Omental fat pad (tissue), 4 donors: ENCODE results near the gene UGGT1. TPM values are rescaled to one million over a fixed set of nuclear protein-coding genes. Genes with fewer than 3 reads are reported as not detected.

Experiments used
- ATAC-seq: fragments of 150-250 bp; one replicate; pipeline ENCODE4 v1.9.1; 2016; ENCODE audit warnings: mild to moderate bottlenecking, moderate library complexity; ENCODE audit not compliant: low FRiP score
- DNase-seq: peaks from one replicate; pipeline ENCODE4 v3.0.0-alpha.2; 2019; ENCODE audit warnings: low spot score
- total RNA-seq, 4 donors: library from RNA; depleted of rRNA; stranded (reverse); fragments of >200 nt; gene quantifications; one replicate each; pipeline ENCODE4 v1.1.0, GENCODE V29; 2016
- TF ChIP-seq, protein P1 (sequence below), 3 donors: fragments of 450-650 bp; IDR thresholded peaks; one replicate each; pipeline ENCODE4 v1.5.1; 2016 to 2017; ENCODE audit warnings: antibody characterized with exemption in 3 of 3, mild to moderate bottlenecking in 3 of 3, moderate library complexity in 2 of 3

UGGT1 gene
- total RNA-seq = 10 to 100 TPM; 49.0 to 67.9 (median 66.7) TPM

- TF ChIP-seq, protein P1, sequence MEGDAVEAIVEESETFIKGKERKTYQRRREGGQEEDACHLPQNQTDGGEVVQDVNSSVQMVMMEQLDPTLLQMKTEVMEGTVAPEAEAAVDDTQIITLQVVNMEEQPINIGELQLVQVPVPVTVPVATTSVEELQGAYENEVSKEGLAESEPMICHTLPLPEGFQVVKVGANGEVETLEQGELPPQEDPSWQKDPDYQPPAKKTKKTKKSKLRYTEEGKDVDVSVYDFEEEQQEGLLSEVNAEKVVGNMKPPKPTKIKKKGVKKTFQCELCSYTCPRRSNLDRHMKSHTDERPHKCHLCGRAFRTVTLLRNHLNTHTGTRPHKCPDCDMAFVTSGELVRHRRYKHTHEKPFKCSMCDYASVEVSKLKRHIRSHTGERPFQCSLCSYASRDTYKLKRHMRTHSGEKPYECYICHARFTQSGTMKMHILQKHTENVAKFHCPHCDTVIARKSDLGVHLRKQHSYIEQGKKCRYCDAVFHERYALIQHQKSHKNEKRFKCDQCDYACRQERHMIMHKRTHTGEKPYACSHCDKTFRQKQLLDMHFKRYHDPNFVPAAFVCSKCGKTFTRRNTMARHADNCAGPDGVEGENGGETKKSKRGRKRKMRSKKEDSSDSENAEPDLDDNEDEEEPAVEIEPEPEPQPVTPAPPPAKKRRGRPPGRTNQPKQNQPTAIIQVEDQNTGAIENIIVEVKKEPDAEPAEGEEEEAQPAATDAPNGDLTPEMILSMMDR (IDR thresholded peaks at IDR 0.05) = no peak
- peak; percentile 100 for ATAC-seq
- DNase-seq = peak; percentile 75
Observed at GRCh38 chr2:128090945-128091725, at the start of gene UGGT1. Gene UGGT1 (plus strand): TSS chr2:128091200. CDS start chr2:128091358, 158 bp downstream.

DNA sequence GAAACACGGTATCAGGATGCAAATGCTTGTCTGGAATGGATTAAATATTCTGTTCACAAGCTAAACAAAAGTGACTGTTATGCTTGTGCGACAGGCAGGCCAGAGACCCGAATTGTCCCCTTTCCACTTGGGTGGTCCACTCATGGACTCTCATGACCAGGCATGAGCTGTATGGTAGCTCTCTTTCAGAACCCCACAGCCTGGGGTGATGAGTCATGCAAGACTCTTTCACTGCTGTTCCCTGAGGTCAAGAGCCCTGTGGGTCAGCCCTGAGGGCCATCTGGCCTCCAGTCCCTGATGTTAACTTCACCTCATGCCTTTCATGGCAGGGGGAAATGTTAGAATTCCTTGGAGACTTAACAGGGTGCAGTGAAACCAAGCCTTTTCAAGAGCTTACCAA is 49.4 kb upstream of the UGGT1 start:
- TF ChIP-seq, protein P1 (IDR thresholded peaks at IDR 0.05) = no peak
- DNase-seq = no peak
- no peak for ATAC-seq

DNA sequence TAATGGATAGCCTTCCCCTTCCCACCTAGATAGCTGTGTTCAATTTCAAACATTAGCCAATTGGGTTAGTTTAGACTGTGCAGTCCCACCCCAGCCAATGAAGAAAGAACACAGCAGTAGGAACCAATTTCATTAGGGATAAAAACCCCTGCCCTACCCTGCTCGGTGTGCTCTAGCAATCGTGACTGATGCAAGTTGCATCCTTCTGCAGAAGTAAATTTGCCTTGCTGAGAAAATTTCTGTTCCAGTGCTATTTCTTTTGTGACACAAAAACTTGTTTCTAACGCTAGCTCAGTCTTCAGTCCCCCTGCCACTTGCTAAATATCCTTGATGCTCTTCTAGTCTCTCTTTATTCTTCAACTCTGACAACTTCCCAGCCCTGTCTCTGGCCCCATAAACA is 48.0 kb upstream of the UGGT1 start:
- TF ChIP-seq, protein P1 (IDR thresholded peaks at IDR 0.05) = no peak
- no peak for ATAC-seq
- no peak for DNase-seq

- TF ChIP-seq, protein P1 (IDR thresholded peaks at IDR 0.05) = no peak
- no peak for ATAC-seq
Observed at GRCh38 chr2:128053331-128053730, 37.7 kb upstream of the UGGT1 start.

DNA sequence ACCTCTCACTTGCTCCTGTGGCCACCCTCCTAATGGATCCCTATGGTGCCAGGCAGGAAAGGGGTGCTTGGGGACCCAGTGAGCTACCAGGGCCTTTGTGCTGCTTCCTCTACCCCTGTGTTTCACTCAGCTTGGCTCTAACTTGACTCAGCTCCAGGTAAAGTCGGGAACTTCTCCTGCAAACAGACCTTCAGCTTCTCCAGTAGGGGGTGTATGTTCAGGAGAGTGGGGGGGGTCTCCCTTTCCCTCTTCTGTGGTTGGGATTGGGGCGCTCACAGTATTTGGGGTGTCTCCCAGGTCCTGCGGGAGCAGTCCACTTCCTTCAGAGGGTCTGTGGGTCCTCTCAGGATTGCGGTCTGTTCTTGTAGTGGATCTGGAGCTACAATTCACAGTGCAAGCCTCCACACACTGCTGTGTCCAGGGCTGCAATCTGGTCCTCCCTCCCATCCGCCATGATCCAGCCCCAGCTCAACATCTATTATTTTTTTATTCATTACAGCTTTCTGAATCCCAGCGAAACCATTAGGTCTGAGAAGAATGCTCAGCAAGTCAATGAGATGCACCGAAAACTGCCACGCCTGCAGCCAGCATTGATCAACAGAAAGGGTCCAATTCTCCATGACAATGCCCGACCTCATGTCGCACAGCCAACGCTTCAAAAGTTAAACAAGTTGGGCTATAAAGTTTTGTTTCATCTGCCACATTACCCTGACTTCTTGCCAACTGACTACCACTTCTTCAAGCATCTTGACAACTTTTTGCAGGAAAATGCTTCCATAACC is 36.7 kb upstream of the UGGT1 start:
- ATAC-seq = no peak
- no peak for DNase-seq
- TF ChIP-seq, protein P1 (IDR thresholded peaks at IDR 0.05) = no peak

More at GRCh38 chr2:128053331-128053730, 37.7 kb upstream of the UGGT1 start:
- DNase-seq = no peak

GRCh38 chr2:128057334-128057733 is 33.7 kb upstream of the UGGT1 start:
- ATAC-seq (no peak), DNase-seq (no peak)
- TF ChIP-seq, protein P1 (IDR thresholded peaks at IDR 0.05) = no peak
